ENCODE measurements around the gene L3MBTL2.

GRCh38 chr22:41241133-41241676 is 36.1 kb downstream of the L3MBTL2 start:
- TF ChIP-seq CTCF (conservative IDR thresholded peaks at IDR 0.05; ENCODE audit: low read depth, low read length) = no peak
- TF ChIP-seq EZH2 (IDR thresholded peaks at IDR 0.05; ENCODE audit: borderline replicate concordance, low read depth, low read length, poor library complexity, severe bottlenecking) = no peak

Data from A673 (cell line).